GM12891 (cell line): ENCODE data around the gene EPHX1.

Experiments
- POLR2A ChIP-seq: IDR thresholded peaks from 2 replicates; pipeline ENCODE4 v1.6.1; 2011; ENCODE audit warnings: low read depth, low read length, control low read depth
- POLR2AphosphoS5 ChIP-seq: IDR thresholded peaks from 2 replicates; pipeline ENCODE4 v1.6.1; 2011; ENCODE audit warnings: low read depth, low read length, control low read depth

DNA sequence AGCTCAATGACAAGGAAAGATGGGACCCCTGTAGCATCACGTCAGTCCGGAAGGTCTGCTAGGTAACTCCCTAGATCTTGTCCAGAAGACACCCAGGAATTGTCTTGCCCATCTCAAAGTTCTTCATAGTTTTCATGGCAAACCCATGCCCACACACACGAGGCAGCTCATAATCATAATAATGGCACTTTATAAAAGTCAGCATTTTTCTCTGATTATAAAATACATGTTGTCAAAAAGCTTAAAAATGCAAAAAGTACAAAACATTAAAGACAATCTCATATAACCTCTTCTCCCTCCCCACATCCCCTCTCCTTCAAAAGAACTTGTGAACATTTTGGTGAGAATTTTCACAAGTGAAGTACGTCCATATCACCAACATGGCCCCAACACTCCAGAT lies 30.8 kb downstream of the EPHX1 start:
- TF ChIP-seq POLR2A (no peak), POLR2AphosphoS5 (no peak)
